BJ (cell line): Measurements from ENCODE around the gene RGL4. TPM values are rescaled to one million over a fixed set of nuclear protein-coding genes. Genes with fewer than 3 reads are reported as not detected.

Experiments used
- CTCF ChIA-PET: fragments of 350-600 bp; formaldehyde crosslinking; extraction: SDS; loops from one replicate; lab custom pipeline; 2021; ENCODE audit warnings: antibody characterized with exemption, inconsistent platforms; lab: Yijun Ruan, JAX
- POLR2A ChIA-PET: fragments of 300-600 bp; sonication (Branson Sonifier 250); formaldehyde crosslinking; extraction: SDS; loops from one replicate; lab custom pipeline; 2021; ENCODE audit warnings: antibody characterized with exemption; lab: Charles Lee
- DNase-seq: peaks from one replicate; pipeline ENCODE4 v3.0.0-alpha.2; 2011; ENCODE audit warnings: low read depth
- H3K27me3 ChIP-seq: 2 replicates; pipeline ENCODE4 v1.6.0; 2011; ENCODE audit warnings: low read length; ENCODE audit not compliant: control insufficient read depth, insufficient read depth
- H3K36me3 ChIP-seq: 2 replicates; pipeline ENCODE4 v1.5.1; 2011; ENCODE audit warnings: low read length; ENCODE audit not compliant: control insufficient read depth, insufficient read depth
- H3K4me3 ChIP-seq: 2 replicates; pipeline ENCODE4 v1.5.1; 2011; ENCODE audit warnings: low read depth, mild to moderate bottlenecking, control low read depth, low read length
- CTCF ChIP-seq: IDR thresholded peaks from 2 replicates; pipeline ENCODE4 v1.5.1; 2011; ENCODE audit warnings: low read depth, mild to moderate bottlenecking, control low read depth, inconsistent platforms, low read length, moderate library complexity; ENCODE audit not compliant: insufficient read depth
- polyA plus RNA-seq: library from polyadenylated mRNA; depleted of rRNA; stranded (reverse); fragments of >200 nt; gene quantifications from 2 replicates; pipeline ENCODE4 v1.2.3, GENCODE V29; 2011

Gene RGL4
- polyA plus RNA-seq, 1 experiment: not detected

GRCh38 chr22:23688121-23688520 lies 2.7 kb upstream of the RGL4 start:
- DNase-seq: no peak
- Histone ChIP-seq H3K4me3 (no peak overlapping the region), H3K36me3 (peaks cover 4% of the 10 kb centered on the region; the same call in 1 of the 2 replicates), H3K27me3 (no peaks in the 10 kb centered on the region)
- POLR2A ChIA-PET: no interaction called here
- CTCF ChIA-PET: interaction anchor here (0.6 kb wide), 1 partner anchor 149 kb away, joined by 3 read pairs; no protein-coding TSS in a partner anchor
- no peak for TF ChIP-seq CTCF

GRCh38 chr22:23688571-23688970 lies 2.2 kb upstream of the RGL4 start:
- TF ChIP-seq CTCF: no peak
- peaks cover 6% of the 10 kb centered on the region for H3K36me3 ChIP-seq
- no peak overlapping the region for H3K4me3 ChIP-seq
- no peaks in the 10 kb centered on the region for H3K27me3 ChIP-seq
- DNase-seq: no peak
- POLR2A ChIA-PET: no interaction called here
- CTCF ChIA-PET: interaction anchor here (0.6 kb wide), 1 partner anchor 149 kb away, joined by 3 read pairs; no protein-coding TSS in a partner anchor

DNA sequence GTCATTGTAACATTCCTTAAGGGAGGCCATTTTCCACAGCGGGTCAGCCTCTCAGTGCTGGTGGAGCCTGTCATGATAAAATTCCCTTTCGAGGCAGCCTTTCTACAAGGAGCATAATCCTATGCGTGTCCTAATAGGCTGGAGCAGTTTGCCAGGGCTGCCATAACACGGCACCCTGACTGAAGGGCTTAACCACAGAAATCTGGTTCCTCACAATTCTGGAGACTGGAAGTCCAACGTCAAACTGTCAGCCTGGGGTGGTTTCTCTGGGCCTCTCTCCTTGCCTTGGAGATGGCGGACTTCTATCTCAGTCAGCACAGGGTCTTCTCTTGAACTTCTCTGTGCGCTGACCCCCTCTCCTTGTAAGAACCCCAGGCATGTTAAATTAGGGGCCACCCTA lies 1.4 kb upstream of the RGL4 start:
- no peaks in the 10 kb centered on the region for H3K27me3 ChIP-seq
- no peak for TF ChIP-seq CTCF
- CTCF ChIA-PET: no interaction called here
- POLR2A ChIA-PET: no interaction called here
- DNase-seq: no peak
- no peak overlapping the region for H3K4me3 ChIP-seq
- H3K36me3 ChIP-seq: peaks cover 14% of the 10 kb centered on the region

DNA sequence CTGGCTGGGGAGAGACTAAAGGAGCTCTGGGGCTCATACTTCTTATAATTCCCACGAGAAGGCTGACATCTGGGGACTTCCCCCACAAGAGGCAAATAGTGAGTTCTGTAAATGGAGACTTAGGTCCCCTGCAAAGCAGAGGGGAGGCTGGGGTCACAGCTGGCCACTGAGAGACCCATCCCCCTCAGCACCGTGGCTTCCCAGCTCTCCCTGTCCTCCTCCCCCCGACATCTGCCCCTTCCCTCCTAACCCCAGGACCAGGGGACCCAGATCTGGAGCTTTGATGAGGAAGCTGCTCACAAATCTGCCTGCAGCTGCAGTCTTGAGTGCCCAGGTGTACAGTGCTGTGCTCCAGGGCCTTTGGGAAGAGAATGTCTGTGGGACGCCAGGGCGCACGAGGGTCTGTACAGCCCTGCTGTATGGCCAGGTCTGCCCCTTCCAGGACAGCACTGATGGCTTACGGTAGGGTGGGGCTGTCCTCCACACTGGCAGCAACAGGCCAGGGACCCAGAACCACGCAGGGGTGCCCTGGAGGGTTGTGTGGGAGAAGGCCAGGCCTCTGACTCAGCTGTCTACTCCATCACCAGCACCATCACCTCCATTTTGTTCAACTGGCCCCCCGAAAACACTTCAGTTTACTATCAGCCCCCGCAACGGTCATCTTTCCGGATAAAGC lies 1.1 kb downstream of the RGL4 start:
- Histone ChIP-seq H3K36me3 (peaks cover 18% of the 10 kb centered on the region), H3K4me3 (no peak overlapping the region), H3K27me3 (no peaks in the 10 kb centered on the region)
- no peak for DNase-seq
- ChIA-PET CTCF (interaction anchor here (1.1 kb wide), 1 partner anchor 10 kb away, joined by 4 read pairs; no protein-coding TSS in a partner anchor), POLR2A (no interaction called here)
- no peak for TF ChIP-seq CTCF

DNA sequence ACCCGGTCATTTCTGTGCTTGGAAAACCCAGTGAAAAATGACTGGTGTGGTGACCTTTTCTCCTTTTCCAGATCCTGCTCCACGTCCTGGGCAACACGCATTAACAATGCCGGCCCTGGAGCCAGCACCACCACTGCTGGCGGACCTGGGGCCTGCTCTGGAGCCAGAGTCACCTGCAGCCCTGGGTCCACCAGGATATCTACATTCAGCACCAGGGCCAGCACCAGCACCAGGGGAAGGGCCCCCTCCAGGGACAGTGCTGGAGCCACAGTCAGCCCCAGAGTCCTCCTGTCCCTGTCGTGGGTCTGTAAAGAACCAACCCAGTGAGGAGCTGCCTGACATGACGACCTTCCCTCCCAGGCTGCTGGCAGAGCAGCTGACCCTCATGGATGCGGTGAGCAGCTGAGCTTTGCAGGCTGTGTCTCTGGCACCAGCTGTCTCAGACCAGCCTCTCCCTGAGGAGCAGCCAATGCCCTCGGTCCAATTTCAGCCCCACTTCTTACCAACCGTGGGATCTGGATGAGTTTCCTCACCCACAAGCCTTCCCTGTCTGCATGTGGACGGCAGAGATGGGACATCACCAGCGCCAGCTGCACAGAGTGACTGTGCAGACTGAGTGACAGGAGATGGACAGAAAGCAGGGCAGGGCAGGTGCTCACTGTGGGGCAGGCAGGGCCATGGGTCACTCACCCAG lies 1.9 kb downstream of the RGL4 start:
- POLR2A ChIA-PET: no interaction called here
- H3K27me3 ChIP-seq: no peaks in the 10 kb centered on the region
- CTCF ChIA-PET: interaction anchor here (1.1 to 1.4 kb wide), 2 partner anchors 10 to 20 kb away, joined by 3 to 4 read pairs; no protein-coding TSS in a partner anchor
- no peak for DNase-seq
- peaks cover 18% of the 10 kb centered on the region for H3K36me3 ChIP-seq
- TF ChIP-seq CTCF: no peak
- H3K4me3 ChIP-seq: no peak overlapping the region
